Fibroblast of skin of left quadriceps (primary cell): ENCODE measurements around the gene DIABLO.
"Not testable (repeated sequence)": the region's sequence is repeated elsewhere in the genome, so short reads cannot be mapped to it uniquely, and the experiment has no call there.

ENCODE experiments used
- DNase-seq, 2 experiments: peaks; one replicate each; pipeline ENCODE4 v3.0.0-alpha.2; 2013; ENCODE audit warnings: low read depth in 2 of 2

DIABLO gene

GRCh38 chr12:122225683-122226365 is at the start of gene DIABLO:
Gene DIABLO, minus strand, starts transcription at chr12:122226052. Its CDS starts 38 bp downstream, at chr12:122226014.
- peak; percentile 99 for DNase-seq

- DNase-seq, result no peak
Measured at GRCh38 chr12:122275459-122275858, 49.6 kb upstream of the DIABLO start.

DNA sequence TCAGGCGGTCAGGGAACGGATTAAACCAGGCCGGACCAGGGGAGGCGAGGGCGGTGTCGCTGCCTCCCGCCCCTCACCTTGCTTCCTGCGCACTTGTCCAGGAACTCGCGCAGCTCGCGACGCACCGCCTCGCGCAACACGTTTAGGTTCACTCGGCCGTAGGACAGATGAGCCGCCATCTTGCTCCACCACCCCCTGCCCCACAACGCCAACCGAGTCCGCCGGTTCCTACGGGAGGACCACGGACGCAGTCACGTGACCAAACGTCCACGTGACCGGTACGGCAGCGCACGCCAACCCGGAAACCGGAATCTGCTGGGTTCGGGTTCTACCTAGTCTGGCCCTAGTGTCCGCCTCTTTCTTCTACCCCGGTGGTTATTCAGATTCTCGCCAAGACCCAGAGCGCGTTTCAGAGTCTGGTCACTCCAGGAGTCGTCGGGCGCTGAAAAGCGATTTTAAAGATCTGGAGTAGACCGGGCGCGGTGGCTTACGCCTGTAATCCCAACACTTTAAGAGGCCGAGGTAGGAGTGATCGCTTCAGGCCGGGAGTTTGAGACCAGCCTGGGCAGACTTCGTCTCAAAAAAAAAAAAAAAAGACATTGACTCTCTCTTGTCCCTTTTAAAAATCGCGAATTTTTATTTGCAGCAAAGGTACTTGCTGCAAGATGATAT is 40.5 kb upstream of the DIABLO start, which contains the start of gene VPS33A:
TSS of gene VPS33A (minus strand) at position 265 of the 672 bp plus-strand sequence. CDS start at position 179, 86 bp downstream.
- DNase-seq, result peak; percentile 95 to 96

DNA sequence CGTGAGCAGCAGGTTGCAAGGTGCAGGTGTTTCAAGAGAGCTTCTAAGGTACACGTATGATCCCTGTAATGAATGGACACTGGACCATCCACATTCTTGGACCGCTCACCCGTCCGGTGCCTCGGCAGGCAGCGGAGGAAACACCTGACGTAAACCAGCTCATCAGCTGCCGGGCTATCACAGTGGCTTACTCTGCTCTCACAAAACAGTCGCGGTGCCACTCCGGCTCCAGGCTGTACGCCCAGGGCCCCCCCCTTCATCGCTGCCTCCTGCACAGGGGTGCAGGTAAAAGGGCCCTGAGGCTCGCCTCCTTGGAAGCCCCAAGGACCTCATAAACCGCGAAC is 40.0 kb upstream of the DIABLO start:
- DNase-seq, result no peak

GRCh38 chr12:122265476-122265875 is 39.6 kb upstream of the DIABLO start:
- DNase-seq, result no peak

DNA sequence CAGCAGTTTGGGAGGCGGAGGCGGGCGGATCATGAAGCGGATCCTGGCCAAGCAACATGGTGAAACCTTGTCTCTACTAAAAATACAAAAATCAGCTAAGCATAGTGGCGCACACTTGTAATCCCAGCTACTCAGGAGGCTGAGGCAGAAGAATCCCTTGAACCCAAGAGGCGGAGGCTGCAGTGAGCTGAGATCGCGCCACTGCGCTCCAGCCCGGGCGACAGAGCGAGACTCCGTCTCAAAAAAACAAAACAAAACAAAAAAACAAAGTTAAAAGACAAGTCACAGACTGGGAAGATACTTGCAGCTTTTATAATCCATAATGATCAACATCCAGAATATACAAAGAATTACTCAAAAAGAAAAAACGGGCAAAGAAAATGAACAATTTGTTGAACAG is 34.9 kb upstream of the DIABLO start:
- not testable (repeated sequence) for DNase-seq

DNA sequence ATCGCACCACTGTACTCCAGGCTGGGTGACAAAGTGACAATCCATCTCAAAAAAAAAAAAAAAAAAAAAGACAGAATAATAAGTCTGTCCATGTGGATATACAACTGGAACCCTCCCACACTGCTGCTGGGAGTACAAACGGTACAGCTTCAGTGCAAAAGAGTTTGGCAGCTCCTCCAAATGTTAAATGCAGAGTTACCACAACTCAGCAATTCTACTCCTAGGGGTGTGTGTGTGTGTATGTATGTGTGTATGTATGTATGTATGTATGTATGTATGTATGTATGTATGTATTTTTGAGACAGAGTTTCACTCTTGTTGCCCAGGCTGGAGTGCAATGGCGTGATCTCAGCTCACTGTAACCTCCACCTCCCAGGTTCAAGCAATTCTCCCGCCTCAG is 33.1 kb upstream of the DIABLO start:
- not testable (repeated sequence) for DNase-seq

- DNase-seq, result not testable (repeated sequence)
Measured at GRCh38 chr12:122258462-122258861, 32.6 kb upstream of the DIABLO start.

DNA sequence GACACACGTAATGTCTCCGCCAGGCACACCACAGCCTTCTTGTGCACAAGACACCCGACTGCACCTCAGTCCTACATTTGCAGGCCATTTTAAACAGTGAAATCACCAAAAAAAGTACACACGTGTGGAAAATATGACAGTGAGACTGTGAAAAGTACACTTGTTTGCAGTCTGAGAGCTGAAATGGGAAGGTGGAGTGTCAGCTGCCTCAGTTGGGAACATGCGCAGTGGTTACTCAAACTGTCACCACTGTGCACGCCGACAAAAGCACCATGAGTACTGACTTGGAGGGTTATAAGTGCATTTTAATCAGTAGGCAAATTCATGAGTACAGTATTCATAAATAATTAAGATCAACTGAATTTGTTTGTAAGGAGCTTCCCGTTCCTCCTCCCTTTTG is 24.7 kb upstream of the DIABLO start:
- no peak for DNase-seq

- no peak for DNase-seq
Measured at GRCh38 chr12:122250047-122250446, 24.2 kb upstream of the DIABLO start.

DNA sequence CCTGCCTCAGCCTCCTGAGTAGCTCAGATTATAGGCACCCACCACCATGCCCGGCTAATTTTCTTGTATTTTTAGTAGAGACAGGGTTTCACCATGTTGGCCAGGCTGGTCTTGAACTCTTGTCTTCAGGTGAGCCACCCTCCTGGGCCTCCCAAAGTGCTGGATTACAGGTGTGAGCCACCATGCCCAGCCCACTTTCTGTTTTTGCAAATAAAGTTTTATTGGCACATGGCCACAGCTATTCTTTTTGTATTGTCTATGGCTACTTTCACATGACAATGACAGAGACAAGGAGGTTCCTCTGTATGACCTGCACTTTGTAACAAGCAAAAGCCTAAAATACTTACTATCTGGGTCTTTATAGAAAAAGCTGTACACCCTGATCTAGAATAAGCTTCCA is 19.7 kb upstream of the DIABLO start:
- no peak for DNase-seq

DNA sequence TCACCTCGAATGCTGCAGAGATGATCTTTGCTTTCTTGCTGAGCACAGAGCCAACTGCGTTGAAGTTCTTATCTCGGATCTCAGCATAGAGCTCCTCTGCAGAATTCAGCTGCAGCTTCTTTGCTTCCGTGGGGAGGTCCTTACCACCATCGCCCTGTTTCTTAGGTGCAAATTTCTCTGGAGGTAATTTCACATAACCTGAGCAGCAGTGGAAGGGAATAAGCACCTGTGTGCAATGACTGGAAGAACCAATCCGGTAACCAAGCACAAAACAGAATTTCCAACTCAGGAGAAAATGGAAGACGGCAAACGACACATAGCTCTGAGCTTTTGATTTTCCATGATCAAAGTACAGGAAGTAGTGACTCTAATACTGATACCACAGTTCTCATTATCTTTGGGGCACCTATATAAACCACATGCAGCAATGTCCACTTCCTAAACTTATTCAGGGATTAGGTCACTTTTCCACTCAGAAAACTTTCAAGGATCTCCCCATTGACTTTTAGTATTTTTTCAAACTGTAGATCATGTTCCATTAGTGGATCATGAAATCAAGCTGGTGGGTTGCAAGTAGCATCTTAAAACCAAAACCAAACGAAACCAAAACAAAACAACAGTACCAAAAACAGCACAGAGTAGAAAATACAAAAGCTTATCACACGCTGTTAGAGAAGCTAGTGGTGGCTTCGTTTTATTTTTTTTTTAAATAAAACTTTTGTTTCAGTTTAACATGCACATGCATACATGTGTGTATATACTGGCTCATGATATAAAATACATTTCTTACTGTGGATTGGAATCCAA is 18.9 kb upstream of the DIABLO start:
- no peak for DNase-seq

GRCh38 chr12:122243965-122244364 is 18.1 kb upstream of the DIABLO start:
- DNase-seq, result no peak

DNA sequence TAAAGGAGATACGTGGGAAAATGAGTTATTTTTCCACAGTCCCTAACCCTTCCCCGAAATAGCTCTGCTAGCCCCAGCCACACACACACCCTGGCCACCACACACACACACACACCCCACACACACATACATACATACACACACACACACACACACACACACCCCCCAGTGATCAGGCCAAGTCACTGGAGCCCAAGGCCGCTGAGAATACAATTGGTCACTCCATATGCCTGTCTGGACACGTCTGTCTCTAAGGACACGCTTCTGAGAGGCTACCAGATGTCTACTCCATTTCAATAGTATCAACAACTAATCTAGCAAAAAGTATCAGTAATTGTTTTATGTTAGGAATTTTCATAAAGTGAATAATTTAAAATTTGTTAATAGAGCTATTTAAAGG is 13.0 kb upstream of the DIABLO start:
- no peak for DNase-seq

DNA sequence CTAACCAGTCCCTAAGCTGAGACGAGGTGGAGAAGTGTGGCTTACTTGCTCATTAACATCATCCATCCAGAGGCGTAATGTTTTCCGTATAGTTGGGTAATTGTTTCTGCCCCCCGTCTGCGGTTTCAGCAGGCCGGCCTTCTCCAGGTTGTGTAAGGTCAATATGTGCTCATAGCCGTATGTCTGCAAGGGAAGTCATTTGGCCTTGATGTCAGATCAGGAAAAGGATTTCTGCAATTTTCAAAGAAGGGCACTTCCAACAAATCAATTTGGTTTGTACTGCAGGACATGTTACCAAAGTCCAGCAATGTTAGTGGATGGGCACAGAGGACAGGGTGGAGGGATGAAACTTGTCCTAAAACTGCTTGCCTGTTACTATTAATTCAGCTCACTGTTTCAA is 9.9 kb upstream of the DIABLO start:
- DNase-seq, result no peak

DNA sequence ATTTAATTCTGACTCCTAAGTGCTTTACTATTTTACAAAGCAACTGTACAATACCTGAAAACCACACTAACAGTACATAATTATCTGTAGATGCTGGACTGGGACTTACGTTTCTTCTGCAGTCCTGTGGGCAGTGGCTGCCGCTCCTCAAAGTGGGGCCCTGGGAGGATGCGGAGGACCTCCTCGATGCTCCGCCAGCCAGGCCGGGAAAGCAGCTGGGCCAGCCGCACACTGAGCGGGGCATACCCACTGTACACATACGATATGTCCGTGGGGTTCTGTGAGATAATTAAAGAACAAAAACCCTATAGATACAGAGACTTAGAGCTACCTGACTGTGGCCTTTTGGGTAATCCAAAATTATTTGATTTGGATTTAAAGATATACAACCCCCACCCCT is 6.8 kb upstream of the DIABLO start:
- no peak for DNase-seq

DNA sequence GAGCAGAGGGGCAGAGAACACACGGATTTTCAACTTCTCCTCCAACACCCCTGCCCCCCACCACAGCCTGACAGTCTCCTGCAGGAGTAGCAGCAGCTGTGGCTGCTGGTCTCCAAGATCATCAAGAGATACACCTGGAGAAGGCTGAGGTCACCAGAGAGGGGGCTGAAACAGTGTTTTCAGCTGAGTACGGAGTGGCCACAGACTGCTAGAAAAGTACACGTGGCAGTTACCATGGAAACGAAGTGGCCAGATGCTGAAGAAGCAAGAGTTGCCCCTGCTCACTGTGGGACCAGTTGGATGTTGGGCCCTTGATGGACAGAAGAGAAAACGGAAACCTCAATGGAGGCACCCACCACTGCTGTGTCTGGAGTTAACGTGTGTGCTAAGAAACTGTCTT is 4.9 kb upstream of the DIABLO start:
- no peak for DNase-seq

GRCh38 chr12:122228092-122228491 is 2.2 kb upstream of the DIABLO start:
- no peak for DNase-seq

- DNase-seq, result no peak
Measured at GRCh38 chr12:122227341-122227740, 1.5 kb upstream of the DIABLO start.

DNA sequence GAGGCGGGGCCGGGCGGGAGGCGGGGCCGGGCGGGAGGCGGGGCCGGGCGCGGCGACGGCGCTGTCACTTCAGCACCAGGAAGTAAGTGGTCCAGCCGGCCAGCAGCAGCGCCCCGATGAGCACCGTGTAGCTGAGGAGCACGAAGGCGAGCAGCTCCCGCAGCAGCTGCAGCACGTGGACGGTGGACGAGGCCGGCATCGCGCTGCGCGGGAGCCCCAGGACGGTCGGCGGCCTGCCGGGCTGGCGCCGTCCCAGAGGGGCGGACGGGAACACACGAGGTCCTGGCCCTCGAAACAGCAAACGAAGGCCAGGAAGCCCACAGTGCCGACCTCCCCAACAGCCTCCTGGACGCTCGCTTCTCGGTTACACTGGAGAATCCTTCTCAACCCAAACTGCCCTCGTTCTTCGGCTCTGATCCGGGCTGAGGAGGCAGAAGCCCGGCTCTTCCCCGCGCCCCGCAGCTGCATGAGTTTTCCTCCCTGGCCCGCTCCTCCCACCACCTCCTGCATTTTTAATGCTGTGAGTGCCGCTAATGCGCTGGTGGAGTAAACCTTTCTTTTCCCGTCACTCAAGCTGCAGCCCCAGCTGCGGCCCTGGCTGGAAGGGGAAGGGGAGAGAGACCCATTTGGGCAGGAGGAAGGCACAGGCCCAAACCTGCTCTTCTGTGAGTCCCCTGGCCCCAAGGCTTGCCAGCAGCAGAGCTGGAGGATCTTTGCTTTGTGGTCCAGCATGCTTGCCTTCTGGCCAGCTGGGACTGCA is 694 bp upstream of the DIABLO start:
- DNase-seq, result no peak

DNA sequence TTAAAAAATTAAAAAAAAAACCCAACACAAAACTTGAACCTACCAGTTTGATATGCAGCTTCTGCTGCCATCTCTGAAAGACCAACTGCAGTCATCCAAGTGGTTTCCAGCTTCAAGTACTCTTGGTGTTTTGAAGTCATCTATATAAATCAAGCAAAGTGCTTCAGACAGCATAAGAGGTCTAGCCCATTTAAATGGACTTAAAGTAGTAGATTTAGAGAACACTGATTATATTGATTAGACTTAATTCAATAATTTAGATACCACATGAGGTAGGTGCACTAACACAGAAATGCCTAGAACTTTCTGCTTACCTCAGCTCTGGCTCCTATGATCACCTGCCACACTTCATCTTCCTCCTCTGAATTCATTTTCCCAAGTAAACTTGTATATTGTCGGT is 9.4 kb downstream of the DIABLO start:
- no peak for DNase-seq

- no peak for DNase-seq
Measured at GRCh38 chr12:122215771-122216170, 10.1 kb downstream of the DIABLO start.
